ENCODE results near the gene LHFPL2. TPM values are rescaled to one million over a fixed set of nuclear protein-coding genes. Genes with fewer than 3 reads are reported as not detected.

The LHFPL2 gene
- total and polyA plus RNA-seq, 9 of the 15 experiments (the other 6 are each of a cell fraction or from before 2014, with no cell fraction given), result 1.0 to 6.6 (median 4.6) TPM

- H3K27me3 ChIP-seq (ENCODE audit: control insufficient read depth in 2 of 2, insufficient read depth in 2 of 2, low read length in 2 of 2), result no peaks in the 10 kb centered on the region
- no peak for FAIRE-seq
- CTCF ChIA-PET (ENCODE audit: low intra/inter-chr PET ratio), result no interaction called here
- POLR2A ChIA-PET, result no interaction called here
- no peaks in the 10 kb centered on the region for H3K9me1 ChIP-seq (ENCODE audit: control insufficient read depth, insufficient read depth, low read length)
- DNase-seq (ENCODE audit: extremely low read depth in 1 of 4, low spot score in 3 of 4), result no peak
- in situ Hi-C loops (cut with MboI) (no loop called here), intact Hi-C loops (cut with micrococcal nuclease) (no loop called here)
- no peaks in the 10 kb centered on the region for H3K9me3 ChIP-seq (replicated peaks; ENCODE audit: control insufficient read depth, insufficient read depth, low read depth, low read length)
- H3K36me3 ChIP-seq (ENCODE audit: control insufficient read depth, insufficient read depth, low read length), result no peaks in the 10 kb centered on the region
- no peak overlapping the region for H2AFZ ChIP-seq (ENCODE audit: low read depth, low read length)
- no peak overlapping the region for H3K9ac ChIP-seq (ENCODE audit: insufficient read depth in 1 of 2, low read depth in 2 of 2, low read length in 2 of 2)
- H3K79me2 ChIP-seq (ENCODE audit: control insufficient read depth, insufficient read depth, low read length), result no peaks in the 10 kb centered on the region
- ATAC-seq, result no peak
- H3K4me1 ChIP-seq (replicated peaks in 1 of 2; ENCODE audit: control insufficient read depth in 2 of 2, insufficient read depth in 2 of 2, low read length in 2 of 2), result no peaks in the 10 kb centered on the region
- no peak overlapping the region for H3K4me2 ChIP-seq (ENCODE audit: insufficient read depth, low read length)
- no peak overlapping the region for H3K27ac ChIP-seq (ENCODE audit: extremely low read depth, low read depth, low read length)
- 31% methylated on average over 2 of the region's 2 CpGs for whole genome bisulfite sequencing (ENCODE audit: insufficient coverage, low coverage, missing lambda C conversion rate)
- H4K20me1 ChIP-seq (replicated peaks; ENCODE audit: control insufficient read depth, insufficient read depth, low read length), result no peaks in the 10 kb centered on the region
- BruUV-seq (replicated peaks), result no TSS peak
- H3K4me3 ChIP-seq, result no peak overlapping the region
- TF ChIP-seq MBD2 (IDR thresholded peaks at IDR 0.05; ENCODE audit: borderline replicate concordance, low read depth), result no peak
- no peak for TF ChIP-seq ZC3H8 (IDR thresholded peaks at IDR 0.05)
- no peak for TF ChIP-seq SRSF7 (optimal IDR thresholded peaks at IDR 0.05; ENCODE audit: low read depth, low read length)
- TF ChIP-seq ZNF707 (CRISPR knock-in tag; conservative IDR thresholded peaks at IDR 0.05), result no peak
- no peak for TF ChIP-seq CREM (IDR thresholded peaks at IDR 0.05; ENCODE audit: low read depth)
- TF ChIP-seq BRD9 (IDR thresholded peaks at IDR 0.05; ENCODE audit: low read depth, partially characterized antibody), result no peak
- TF ChIP-seq SREBF2 (CRISPR knock-in tag; IDR thresholded peaks at IDR 0.05), result no peak
- TF ChIP-seq ARID3A (IDR thresholded peaks at IDR 0.05; ENCODE audit: borderline replicate concordance, low read depth, low read length), result no peak
- TF ChIP-seq ELF1 (tag; IDR thresholded peaks at IDR 0.05), result no peak
- TF ChIP-seq ZBTB40 (IDR thresholded peaks at IDR 0.05), result no peak
- no peak for TF ChIP-seq ZBTB40 (CRISPR knock-in tag; IDR thresholded peaks at IDR 0.05)
- no peak for TF ChIP-seq GABPB2 (CRISPR knock-in tag; conservative IDR thresholded peaks at IDR 0.05)
These were observed 97.7 kb downstream of the LHFPL2 start for GRCh38 chr5:78550891-78551290.

Data from K562 (cell line).